Activated T-cell treated with anti-CD3 and anti-CD28 coated beads, Interleukin-2, amount 50 U/mL, for 24 hours (primary cell): ENCODE data around the gene TPX2.
"Not testable (repeated sequence)": the region's sequence is repeated elsewhere in the genome, so short reads cannot be mapped to it uniquely, and the experiment has no call there.

Experiments used
- DNase-seq: peaks from one replicate; pipeline ENCODE4 v3.0.0-alpha.2; 2020
- H3K27ac Mint-ChIP-seq: 2 replicates; pipeline ENCODE4 v1.8.0; 2020; ENCODE audit warnings: mild to moderate bottlenecking, mixed read lengths
- H3K27me3 Mint-ChIP-seq: 2 replicates; pipeline ENCODE4 v1.8.0; 2020; ENCODE audit warnings: mixed read lengths
- H3K36me3 Mint-ChIP-seq: 2 replicates; pipeline ENCODE4 v1.8.0; 2020; ENCODE audit warnings: low read depth, mixed read lengths
- H3K4me1 Mint-ChIP-seq: 2 replicates; pipeline ENCODE4 v1.8.0; 2020; ENCODE audit warnings: low read depth, mixed read lengths
- H3K4me3 Mint-ChIP-seq: 2 replicates; pipeline ENCODE4 v1.8.0; 2020; ENCODE audit warnings: mild to moderate bottlenecking, moderate library complexity, mixed read lengths
- H3K9me3 Mint-ChIP-seq: 2 replicates; pipeline ENCODE4 v1.8.0; 2020; ENCODE audit warnings: mixed read lengths

TPX2 gene

GRCh38 chr20:31722257-31723068, 16.6 kb upstream of the TPX2 start, which contains the start of gene BCL2L1:
Gene BCL2L1 (minus strand): TSS chr20:31722868. CDS start chr20:31722218, 650 bp downstream.
- Mint-ChIP-seq H3K4me3 (peak within 1 kb of the TSS; percentile 93), H3K36me3 (peaks cover 56% of the 10 kb centered on the region), H3K27ac (peak within 1 kb of the TSS; percentile 98), H3K4me1 (peaks cover 17% of the 10 kb centered on the region), H3K9me3 (no peaks in the 10 kb centered on the region), H3K27me3 (no peaks in the 10 kb centered on the region)
- peak; percentile 83 for DNase-seq

GRCh38 chr20:31723069-31723318, 16.1 kb upstream of the TPX2 start:
- no peak for DNase-seq
- Mint-ChIP-seq H3K4me3 (peak overlapping the region; percentile 93), H3K27ac (peak overlapping the region; percentile 98), H3K36me3 (peaks cover 51% of the 10 kb centered on the region), H3K4me1 (peaks cover 14% of the 10 kb centered on the region), H3K27me3 (no peaks in the 10 kb centered on the region), H3K9me3 (no peaks in the 10 kb centered on the region)

DNA sequence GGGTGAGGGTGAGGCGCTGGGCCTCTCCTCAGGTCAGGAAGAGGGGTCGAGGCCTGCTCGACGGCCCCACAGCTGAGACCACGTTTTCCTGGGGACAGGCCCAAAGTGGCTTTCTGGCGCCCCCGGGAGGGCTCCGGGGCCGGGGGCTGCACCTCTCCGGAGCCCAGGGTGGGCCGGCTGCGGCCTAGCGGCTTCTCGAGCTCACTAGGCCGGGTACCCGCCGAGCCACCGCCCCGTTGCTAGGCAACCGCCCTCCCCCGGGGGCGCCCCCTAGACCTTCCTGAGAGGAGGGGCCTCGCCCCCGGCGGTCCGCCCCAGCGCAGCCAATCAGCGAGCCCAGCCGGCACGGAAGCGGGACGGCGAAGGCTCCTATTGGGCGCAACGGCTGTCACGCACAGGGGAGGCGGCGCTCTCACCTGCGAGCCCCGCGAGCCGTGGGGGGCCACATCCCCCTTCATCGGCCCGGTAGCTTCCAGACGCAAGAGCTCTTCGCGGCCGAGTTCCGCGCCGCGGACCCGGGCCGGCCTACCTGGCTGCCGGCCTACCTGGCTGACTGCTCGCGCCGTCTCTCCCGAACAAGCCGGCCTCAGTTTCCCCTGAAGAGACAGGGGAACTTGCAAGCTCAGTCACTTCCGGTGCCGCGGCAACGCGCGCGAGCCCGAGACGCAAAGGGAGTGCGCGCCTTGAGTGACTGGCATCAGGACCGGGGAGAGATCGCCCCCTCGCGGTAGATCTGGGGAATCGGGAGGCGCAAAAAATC, 15.6 kb upstream of the TPX2 start:
- peak; percentile 99 for DNase-seq
- Mint-ChIP-seq H3K4me3 (peak overlapping the region; percentile 93), H3K27ac (peak overlapping the region; percentile 98), H3K36me3 (peaks cover 46% of the 10 kb centered on the region), H3K4me1 (peaks cover 14% of the 10 kb centered on the region), H3K9me3 (no peaks in the 10 kb centered on the region), H3K27me3 (no peaks in the 10 kb centered on the region)

DNA sequence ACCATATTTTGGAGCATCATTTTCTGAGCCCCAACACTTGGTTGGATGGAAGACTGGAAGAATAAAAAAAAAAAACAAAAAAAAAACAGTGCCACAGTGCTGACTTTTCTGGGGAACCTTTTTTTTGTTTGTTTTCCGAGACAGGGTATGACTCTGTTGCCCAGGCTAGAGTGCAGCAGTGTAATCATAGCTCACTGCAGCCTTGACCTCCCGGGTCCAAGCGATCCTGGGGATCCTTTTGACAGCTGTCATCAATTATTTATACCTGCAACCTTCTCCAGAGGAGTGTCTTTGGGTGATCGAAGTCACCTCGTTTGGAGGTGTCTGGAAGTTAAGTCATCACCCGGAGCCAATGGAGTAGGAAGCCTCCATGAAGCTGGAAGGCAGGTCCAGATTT, 7.8 kb upstream of the TPX2 start:
- Mint-ChIP-seq H3K36me3 (no peaks in the 10 kb centered on the region), H3K4me1 (peaks cover 8% of the 10 kb centered on the region), H3K9me3 (no peaks in the 10 kb centered on the region), H3K27ac (no peak overlapping the region), H3K27me3 (no peaks in the 10 kb centered on the region), H3K4me3 (no peak overlapping the region)
- no peak for DNase-seq

- H3K4me3 Mint-ChIP-seq = no peak overlapping the region
- peaks cover 3% of the 10 kb centered on the region for H3K4me1 Mint-ChIP-seq
- no peak for DNase-seq
- H3K27ac Mint-ChIP-seq = no peak overlapping the region
- no peaks in the 10 kb centered on the region for H3K9me3 Mint-ChIP-seq
- peaks cover 21% of the 10 kb centered on the region for H3K36me3 Mint-ChIP-seq
- H3K27me3 Mint-ChIP-seq = no peaks in the 10 kb centered on the region
Measured at GRCh38 chr20:31739550-31739977, 474 bp downstream of the TPX2 start.

DNA sequence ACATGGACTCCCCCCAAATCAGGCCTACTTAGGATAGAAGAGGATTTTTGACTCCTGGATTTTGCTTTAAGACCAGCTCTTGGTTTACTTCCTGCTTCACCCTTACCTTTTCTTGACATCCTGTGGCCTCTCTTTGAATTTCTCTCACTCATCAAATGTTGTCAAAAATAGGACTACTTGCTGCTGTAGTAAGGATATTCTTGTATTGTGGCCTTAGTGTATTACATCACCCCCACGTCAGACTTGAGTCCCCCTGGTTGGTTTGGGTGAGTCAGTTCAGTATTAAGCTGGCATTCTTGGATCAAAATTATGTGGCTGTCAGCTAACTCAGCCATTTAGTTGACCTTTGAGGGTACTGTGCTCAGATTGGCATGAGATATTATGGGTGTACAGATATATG, 1.1 kb downstream of the TPX2 start:
- H3K4me1 Mint-ChIP-seq = peaks cover 3% of the 10 kb centered on the region
- peaks cover 27% of the 10 kb centered on the region for H3K36me3 Mint-ChIP-seq
- H3K27ac Mint-ChIP-seq = no peak overlapping the region
- no peak for DNase-seq
- H3K27me3 Mint-ChIP-seq = no peaks in the 10 kb centered on the region
- H3K4me3 Mint-ChIP-seq = no peak overlapping the region
- no peaks in the 10 kb centered on the region for H3K9me3 Mint-ChIP-seq

DNA sequence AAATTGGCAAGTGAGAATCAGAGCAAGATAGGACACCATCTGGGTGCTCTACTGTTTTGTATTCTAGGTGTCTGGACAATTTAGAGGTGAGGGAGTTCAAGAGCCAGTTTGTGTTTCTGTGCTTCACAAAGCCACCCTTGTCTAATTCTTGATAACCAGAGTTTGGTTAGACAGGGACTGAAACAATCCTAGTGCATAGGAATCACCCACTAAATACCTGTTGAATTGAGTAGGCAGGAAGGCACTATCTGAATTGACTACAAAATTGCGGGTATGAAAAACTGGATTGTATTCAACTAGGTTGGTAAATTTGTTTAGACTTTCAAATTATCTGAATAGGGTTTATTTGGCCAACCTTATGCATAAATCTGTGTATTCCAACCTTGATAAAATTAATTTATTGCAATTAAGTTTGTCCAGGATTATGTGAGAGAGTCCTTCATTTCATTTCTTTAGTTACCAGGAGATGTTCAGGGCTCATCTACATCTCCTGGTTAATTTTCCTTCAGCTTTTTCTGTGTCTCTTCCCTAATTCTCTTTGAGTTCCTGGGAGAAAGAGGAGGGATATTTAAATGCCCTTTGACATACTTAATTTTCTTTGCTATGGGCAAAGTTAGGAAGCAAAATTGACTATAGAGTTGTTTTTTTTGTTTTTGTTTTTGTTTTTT, 1.7 kb downstream of the TPX2 start:
- no peak for DNase-seq
- Mint-ChIP-seq H3K36me3 (peaks cover 33% of the 10 kb centered on the region), H3K27me3 (no peaks in the 10 kb centered on the region), H3K4me3 (no peak overlapping the region), H3K9me3 (no peaks in the 10 kb centered on the region), H3K4me1 (peaks cover 3% of the 10 kb centered on the region), H3K27ac (no peak overlapping the region)

- Mint-ChIP-seq H3K27me3 (no peaks in the 10 kb centered on the region), H3K4me3 (no peak overlapping the region), H3K9me3 (no peaks in the 10 kb centered on the region), H3K27ac (no peak overlapping the region), H3K4me1 (peaks cover 8% of the 10 kb centered on the region), H3K36me3 (peaks cover 62% of the 10 kb centered on the region)
- DNase-seq = no peak
Measured at GRCh38 chr20:31746068-31746878, 7.2 kb downstream of the TPX2 start.

GRCh38 chr20:31747028-31747427, 7.9 kb downstream of the TPX2 start:
- not testable (repeated sequence) for H3K4me1 Mint-ChIP-seq, H3K9me3 Mint-ChIP-seq, H3K27me3 Mint-ChIP-seq, H3K4me3 Mint-ChIP-seq, H3K27ac Mint-ChIP-seq, DNase-seq
- peaks cover 59% of the 10 kb centered on the region for H3K36me3 Mint-ChIP-seq

GRCh38 chr20:31747640-31748039, 8.6 kb downstream of the TPX2 start:
- no peaks in the 10 kb centered on the region for H3K27me3 Mint-ChIP-seq
- H3K4me3 Mint-ChIP-seq = no peak overlapping the region
- H3K4me1 Mint-ChIP-seq = peaks cover 5% of the 10 kb centered on the region
- H3K36me3 Mint-ChIP-seq = peaks cover 55% of the 10 kb centered on the region
- H3K9me3 Mint-ChIP-seq = no peaks in the 10 kb centered on the region
- DNase-seq = no peak
- no peak overlapping the region for H3K27ac Mint-ChIP-seq

DNA sequence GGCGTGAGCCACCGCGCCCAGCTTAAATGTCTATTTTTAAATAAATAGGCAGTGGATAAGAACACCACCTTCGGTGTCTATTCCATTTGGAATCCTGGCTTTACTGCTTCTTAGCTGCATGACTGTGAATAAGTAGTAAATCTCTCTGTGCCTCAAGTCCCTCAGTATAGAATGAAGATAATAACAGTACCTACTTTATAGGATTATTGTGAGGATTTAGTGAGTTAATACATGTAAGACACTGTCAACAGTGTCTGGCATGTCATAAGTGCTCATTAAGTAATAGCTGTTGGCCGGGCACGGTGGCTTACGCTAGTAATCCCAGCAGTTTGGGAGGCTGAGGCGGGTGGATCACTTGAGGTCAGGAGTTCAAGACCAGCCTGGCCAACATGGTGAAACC, 10.1 kb downstream of the TPX2 start:
- H3K9me3 Mint-ChIP-seq = no peaks in the 10 kb centered on the region
- H3K27ac Mint-ChIP-seq = no peak overlapping the region
- H3K27me3 Mint-ChIP-seq = no peaks in the 10 kb centered on the region
- DNase-seq = no peak
- H3K4me3 Mint-ChIP-seq = no peak overlapping the region
- peaks cover 45% of the 10 kb centered on the region for H3K36me3 Mint-ChIP-seq
- peaks cover 5% of the 10 kb centered on the region for H3K4me1 Mint-ChIP-seq

GRCh38 chr20:31751126-31751525, 12.0 kb downstream of the TPX2 start:
- Mint-ChIP-seq H3K4me1 (peaks cover 5% of the 10 kb centered on the region), H3K36me3 (peaks cover 26% of the 10 kb centered on the region), H3K27ac (no peak overlapping the region), H3K4me3 (no peak overlapping the region), H3K27me3 (no peaks in the 10 kb centered on the region), H3K9me3 (no peaks in the 10 kb centered on the region)
- DNase-seq = no peak

DNA sequence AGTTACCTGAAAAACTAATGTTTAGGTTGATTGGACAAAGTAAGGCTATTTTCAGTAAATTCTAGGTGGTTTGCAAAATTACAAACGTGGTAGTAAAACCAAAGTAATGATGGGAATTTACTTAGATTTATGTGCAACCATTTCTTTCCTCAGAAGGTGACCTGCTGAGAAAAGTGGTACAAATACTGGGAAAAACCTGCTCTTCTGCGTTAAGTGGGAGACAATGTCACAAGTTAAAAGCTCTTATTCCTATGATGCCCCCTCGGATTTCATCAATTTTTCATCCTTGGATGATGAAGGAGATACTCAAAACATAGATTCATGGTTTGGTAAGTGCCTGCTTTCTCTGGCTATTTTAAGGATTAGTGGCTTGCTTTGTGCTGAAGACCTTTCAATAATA, 18.2 kb downstream of the TPX2 start:
- Mint-ChIP-seq H3K9me3 (no peaks in the 10 kb centered on the region), H3K27me3 (no peaks in the 10 kb centered on the region), H3K4me3 (no peak overlapping the region), H3K36me3 (peaks cover 47% of the 10 kb centered on the region), H3K27ac (no peak overlapping the region), H3K4me1 (no peaks in the 10 kb centered on the region)
- DNase-seq = no peak

- H3K36me3 Mint-ChIP-seq = peaks cover 56% of the 10 kb centered on the region
- H3K27ac Mint-ChIP-seq = no peak overlapping the region
- H3K4me1 Mint-ChIP-seq = no peaks in the 10 kb centered on the region
- DNase-seq = no peak
- H3K4me3 Mint-ChIP-seq = no peak overlapping the region
- H3K9me3 Mint-ChIP-seq = no peaks in the 10 kb centered on the region
- H3K27me3 Mint-ChIP-seq = no peaks in the 10 kb centered on the region
Measured at GRCh38 chr20:31758521-31758920, 19.4 kb downstream of the TPX2 start.
